ENCODE measurements around the gene PDGFC.
"Not testable (repeated sequence)": the region's sequence is repeated elsewhere in the genome, so short reads cannot be mapped to it uniquely, and the experiment has no call there.

The PDGFC gene

DNA sequence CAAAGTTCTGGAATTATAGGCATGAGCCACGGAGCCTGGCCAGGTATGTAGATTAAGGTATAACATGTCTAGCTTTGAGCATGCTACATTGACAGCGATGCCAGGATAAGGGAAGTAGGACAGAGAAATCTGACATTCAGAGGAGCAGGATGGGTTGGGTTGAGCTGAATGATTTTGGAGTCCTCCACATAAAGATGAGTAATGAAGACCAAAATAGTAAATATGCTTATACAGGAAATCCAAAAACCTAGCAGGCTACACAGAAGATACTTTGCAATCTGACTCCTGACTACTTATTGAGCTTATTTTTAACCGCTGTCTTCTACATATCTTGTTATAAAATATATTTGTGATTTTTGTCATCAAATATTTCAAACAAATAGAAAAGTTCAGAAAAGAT is 69.7 kb downstream of the PDGFC start:
- DNase-seq (ENCODE audit: low read depth) = no peak

DNA sequence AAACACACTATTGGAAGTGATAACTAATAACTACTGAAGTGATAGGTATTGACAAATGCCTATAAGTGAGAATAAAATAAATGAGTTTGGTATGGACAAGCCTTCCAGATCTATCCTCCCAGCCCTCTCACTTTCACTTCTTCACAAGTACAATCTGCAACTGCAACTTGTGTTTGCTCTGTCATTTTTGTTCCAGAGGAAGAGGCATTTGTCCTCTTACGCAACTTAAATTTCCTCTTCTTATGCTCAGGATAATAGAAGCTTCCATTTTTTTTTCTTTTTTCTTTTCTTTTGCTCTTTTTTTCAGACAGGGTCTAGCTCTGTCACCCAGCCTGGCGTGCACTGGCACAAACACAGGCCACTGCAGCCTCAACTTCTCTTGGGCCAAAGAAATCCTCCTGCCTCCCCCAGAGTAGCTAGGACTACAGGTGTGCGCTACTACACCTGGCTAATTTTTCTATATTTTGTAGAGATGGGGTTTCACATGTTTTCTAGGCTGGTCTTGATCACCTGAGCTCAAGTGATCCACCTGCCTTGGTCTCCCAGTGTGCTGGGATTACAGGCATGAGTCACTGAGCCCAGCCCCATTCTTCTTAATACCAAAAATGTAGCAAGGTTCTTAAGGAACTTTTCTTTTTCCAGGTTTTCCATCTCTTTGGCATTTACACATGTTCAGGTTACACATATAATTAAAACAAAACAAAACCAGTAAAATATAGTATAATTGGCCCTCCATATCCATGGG is 73.1 kb downstream of the PDGFC start:
- no peak for DNase-seq (ENCODE audit: low read depth)

DNA sequence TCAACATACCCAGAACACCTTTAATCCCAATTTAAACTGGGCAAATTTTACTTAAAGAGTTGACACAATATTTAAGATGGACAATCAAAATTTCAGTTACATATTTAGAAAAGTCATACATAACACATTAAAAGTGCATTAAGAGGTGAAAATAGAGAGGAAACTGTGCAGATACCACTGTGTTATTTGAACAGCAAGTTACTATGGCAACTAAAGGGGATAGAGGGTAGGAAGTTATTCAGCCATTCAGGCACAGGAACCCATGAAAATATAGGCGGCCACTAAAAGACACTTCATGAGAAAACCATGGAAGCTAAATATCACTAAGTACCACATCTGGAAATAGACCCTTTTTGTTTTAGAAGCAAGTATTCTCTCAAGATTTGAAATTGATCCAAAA is 75.1 kb downstream of the PDGFC start:
- DNase-seq (ENCODE audit: low read depth) = no peak

DNA sequence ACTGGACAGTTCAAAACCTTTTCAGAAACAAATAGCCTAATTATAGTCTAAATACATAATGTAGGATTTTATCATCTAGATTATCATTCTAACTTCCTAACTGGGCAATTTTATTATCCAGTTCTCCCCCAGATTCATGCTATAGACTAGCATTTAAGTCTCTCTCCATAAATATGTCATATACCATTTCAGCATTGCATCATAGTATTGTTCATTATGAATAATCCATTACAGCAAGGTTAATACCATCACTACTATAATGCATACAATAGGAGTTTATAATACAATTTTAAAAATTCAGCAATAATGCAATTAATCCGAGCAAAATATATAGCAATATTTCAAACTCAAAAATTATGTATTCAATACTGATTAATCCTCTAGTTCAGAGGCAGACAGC is 77.4 kb downstream of the PDGFC start:
- no peak for DNase-seq (ENCODE audit: low read depth)

DNA sequence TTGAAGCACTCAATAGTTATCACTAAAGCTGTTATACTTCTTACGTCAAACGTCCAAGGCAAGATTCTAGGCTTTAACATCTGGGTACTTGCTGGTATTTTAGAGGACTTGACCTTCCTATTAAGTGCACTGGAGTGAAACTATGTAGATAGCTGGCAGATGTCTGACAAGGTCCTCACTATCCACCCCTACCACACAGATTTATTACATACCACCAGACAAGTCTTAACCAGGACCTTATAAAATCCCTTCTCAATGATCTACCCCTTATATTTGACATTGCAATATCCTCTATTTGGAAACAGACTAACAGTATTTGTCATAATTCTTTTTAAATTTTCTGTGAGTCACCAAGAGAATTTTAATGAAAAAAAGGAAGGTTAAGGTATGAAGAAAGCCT is 78.8 kb downstream of the PDGFC start:
- no peak for DNase-seq (ENCODE audit: low read depth)

DNA sequence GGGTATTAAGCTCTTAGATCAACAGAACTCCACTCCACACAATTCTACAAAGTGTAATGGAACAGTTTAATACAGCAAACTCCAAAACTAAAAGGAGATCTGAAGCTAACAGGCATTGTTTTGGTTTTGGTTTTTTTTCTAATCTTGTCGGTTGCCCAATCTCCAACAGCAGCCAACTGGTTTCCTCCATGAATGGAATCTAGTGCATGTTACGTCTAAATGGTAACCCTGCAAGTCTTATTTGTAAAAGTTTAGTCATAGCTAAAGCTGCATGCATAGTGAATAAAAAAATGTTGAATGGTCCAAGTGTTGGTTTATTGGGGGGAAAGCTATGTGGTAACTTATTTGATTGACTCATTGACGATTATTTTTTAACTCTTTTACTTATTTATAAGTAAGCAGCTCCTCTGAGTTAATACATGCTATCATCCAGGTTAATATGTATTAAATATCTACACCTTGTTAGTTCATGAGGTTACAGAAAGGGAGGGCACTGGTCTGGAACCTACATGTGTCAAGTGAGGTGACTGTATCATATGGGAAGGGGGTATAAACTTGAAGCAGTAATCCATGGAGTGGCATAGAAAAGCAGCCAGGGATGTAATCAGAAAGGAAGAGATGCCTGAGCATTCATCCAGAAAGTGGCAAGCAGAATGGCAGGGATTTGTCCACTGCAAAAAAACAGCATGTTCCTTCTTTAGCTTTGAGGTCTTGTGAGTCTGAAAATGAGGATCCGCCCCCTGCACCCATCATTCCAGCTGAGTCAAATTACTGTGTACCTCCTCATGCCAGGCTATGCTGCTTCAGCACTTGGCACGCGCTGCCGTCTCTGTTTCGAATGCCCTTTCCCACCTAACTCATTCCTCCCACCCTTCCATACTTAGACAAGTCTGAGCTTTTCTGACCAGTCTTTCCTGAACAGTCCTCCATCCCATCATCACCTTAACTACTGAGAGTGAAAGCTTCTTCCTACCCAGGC is 81.7 kb downstream of the PDGFC start:
- DNase-seq (ENCODE audit: low read depth) = no peak

DNA sequence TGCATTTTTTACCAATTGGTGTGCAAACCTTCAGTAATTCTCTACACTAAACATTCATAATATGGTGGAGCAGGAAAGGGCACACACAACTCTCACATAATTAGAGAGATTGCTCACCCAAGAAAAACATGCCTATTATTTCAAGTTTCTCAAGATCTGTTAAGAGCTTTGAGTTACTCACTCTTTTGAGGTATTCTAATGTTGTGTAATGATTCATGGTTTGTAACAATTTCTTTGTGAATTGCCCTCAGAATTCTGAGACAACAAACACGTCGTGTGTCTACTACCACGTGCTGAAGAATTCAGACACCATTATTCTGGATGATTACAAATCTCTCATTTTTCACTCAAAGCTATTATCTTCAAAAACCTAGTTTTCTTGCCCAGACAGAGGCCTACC is 82.8 kb downstream of the PDGFC start:
- DNase-seq (ENCODE audit: low read depth) = no peak

DNA sequence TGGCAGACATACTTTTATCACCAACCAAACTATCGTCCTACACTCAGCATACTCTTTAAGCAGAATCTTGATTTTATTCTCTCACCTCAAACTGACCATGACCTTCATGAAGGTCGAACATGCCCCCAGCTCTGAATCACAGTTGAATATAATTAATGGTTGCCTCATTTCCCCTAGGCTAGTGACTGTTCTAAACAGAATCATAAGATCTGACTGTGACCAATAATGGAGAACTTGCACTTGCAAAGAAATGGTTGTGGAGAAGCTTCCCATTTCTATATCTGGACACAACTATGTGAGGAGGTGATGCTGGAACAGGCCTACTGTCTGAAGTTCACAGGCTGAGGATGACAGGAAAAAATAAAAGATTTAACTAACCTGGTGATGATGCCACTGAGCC is 85.1 kb downstream of the PDGFC start:
- no peak for DNase-seq (ENCODE audit: low read depth)

DNA sequence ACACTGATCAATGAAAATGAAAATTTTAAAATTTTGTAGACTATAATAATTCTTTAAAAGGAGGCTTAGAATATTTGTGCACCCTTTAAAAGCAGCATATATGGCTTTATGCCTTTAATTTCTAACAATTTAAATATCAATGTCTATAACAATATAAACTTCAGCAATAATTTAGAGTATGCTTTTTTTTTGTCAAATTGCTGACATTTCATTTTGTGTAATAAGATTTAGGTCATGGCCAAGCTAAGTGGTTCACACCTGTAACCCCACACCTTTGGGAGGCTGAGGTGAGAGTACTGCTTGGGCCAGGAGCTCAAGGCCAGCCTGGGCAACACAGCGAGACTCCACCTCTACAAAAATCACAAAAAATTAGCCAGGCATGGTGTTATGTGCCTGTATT is 86.2 kb downstream of the PDGFC start:
- DNase-seq (ENCODE audit: low read depth) = no peak

DNA sequence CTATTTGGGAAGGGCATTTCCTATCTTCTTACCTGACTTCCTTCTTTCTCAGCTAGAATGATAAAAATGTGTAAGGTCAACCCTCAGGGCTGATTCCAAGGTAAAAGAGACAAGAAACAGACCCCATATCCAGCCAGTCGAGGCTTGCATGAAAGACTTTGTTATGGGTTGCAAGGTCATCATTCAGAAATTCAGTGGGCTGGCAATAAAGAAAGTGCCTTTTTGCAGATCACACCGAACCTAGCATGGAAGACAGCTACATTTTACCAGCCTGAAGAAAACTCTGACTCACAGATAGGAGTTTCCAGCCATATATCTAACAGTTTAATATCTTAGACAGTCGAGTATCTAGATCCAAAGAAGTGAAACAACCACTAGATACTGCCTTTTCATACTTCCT is 87.4 kb downstream of the PDGFC start:
- no peak for DNase-seq (ENCODE audit: low read depth)

DNA sequence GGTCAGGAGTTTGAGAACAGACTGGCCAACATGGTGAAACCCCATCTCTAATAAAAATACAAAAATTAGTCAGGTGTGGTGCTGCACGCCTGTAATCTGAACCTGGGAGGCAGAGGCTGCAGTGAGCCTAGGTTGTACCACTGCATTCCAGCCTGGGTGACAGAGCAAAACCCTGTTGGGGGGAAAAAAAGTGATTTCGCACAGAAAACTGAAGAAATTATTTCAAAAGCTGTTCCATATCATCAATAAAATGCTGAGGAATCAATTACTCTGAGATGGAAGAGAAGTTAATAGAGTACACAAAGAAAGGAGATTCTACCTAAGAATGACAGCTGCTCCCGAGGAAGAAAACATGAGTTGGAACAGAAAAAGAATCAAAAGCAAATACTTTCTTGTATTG is 95.9 kb downstream of the PDGFC start:
- no peak for DNase-seq (ENCODE audit: low read depth)

DNA sequence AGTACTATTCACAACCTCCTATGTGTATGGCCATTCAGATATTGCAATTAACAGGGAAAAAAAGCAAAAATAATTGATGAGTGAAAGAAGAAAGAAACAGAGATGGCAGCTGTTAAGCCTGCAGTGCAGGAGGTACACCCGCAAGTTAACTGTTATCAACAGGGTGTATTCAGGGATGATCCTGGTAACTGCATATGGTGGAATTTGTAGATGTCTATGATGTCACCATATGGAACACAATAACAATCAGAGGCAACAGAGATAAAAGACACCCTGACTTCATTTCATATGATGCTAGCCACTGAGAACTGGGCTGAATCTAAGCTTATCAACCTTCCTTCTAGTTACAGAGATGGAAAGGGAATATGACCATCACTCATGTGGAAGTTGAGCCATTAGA is 96.5 kb downstream of the PDGFC start:
- no peak for DNase-seq (ENCODE audit: low read depth)

DNA sequence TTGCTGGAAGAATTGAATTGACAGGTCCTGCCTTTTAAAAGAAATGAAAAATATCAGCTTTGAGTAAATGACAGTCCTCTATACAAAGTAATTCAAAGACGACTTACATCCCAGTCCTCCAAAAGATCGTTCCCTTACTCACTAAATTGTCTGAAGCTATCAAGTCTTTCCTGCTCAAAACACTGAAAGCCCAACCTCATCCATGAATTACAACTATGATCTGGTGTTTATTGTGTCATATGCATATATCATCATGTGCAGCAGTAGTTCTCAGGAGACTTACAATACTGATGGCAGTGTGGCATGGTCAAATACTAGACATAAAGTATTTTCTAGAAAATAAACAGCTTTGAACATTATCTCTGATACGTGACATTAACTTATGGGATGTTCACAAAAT is 97.8 kb downstream of the PDGFC start:
- no peak for DNase-seq (ENCODE audit: low read depth)

DNA sequence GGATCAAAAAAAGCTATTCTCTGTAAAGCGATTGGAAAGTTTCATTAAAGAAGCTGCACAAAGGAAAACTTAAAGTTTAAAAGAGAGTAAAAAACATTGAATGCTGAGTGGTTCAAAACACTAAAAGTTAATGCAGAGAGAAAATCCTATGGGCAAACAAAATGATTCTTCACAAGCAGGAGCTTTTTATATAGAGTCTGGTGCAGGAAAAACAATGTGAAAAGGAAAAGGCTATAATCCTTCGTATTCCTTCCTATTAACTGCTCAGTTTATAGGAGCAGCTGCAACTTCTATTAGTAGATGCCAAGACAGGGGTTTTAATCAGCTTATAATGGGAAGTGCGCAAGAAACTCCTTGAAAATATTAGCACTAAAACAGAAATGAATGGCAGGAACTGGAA is 100.7 kb downstream of the PDGFC start:
- DNase-seq (ENCODE audit: low read depth) = no peak

DNA sequence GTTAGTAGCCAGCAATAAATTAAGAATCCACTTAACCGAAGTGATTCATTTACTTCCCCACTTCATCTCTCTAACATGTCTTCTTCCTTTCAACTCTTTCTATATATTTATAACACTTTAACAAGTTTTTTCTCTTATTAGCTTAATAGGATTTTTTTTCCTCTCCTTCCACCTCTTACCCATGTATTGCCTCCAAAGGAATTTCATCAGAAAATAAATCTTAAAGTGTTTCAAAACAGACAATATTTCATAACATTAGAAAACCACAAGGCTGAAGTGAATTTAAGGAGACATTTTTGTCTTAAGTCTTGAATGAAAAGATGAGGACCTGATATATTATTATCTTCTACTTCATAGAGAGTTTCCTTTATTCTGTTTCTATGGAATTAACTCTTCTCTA is 101.5 kb downstream of the PDGFC start:
- no peak for DNase-seq (ENCODE audit: low read depth)

DNA sequence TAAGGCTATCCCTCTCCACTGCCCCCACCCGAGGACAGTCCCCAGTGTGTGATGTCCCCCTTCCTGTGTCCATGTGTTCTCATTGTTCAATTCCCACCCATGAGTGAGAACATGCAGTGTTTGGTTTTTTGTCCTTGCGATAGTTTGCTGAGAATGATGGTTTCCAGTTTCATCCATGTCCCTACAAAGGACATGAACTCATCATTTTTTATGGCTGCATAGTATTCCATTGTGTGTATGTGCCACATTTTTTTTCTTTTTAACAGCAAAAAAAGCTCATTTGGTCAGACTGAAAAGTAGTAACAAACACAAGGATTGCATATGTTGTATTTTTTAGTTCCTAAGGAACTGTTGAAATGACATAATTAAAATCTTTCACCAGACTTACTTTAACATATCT is 105.5 kb downstream of the PDGFC start:
- not testable (repeated sequence) for DNase-seq (ENCODE audit: low read depth)

DNA sequence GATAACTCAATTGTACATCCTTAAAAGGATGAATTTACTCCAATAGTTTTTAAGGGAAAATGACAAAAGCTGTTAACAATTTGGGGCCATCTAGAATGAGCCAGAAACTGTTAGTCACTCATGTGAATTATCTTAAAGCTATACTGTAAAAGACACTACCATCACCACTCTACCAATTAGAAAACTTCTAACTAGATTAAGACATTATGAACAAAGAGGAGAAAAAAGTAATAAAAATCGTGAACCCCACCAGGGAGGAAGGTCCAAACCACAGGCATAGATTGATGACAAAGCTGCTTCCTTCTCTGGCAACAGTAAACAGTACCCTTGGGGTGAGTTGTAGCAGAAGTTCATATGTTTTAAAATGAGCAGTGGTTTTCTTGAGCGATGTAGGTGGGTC is 106.1 kb downstream of the PDGFC start:
- DNase-seq (ENCODE audit: low read depth) = no peak

DNA sequence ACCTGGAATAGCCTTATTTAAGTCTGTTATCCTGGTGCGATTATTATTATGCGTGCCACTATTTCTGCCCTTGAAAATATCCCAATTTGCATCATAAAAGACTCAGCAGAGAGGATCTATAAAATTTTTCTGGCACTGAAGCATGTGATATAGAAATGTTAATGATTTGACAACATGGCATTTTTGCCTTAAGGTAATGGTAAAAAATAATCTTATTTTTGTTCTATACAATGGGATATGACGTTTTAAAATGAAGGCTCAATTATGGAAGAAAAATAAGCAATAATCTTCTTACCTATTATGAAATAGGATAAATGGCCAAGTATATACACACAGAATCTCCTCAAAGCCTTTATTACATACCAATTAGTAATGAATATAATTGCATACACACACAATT is 113.5 kb downstream of the PDGFC start:
- DNase-seq (ENCODE audit: low read depth) = no peak

DNA sequence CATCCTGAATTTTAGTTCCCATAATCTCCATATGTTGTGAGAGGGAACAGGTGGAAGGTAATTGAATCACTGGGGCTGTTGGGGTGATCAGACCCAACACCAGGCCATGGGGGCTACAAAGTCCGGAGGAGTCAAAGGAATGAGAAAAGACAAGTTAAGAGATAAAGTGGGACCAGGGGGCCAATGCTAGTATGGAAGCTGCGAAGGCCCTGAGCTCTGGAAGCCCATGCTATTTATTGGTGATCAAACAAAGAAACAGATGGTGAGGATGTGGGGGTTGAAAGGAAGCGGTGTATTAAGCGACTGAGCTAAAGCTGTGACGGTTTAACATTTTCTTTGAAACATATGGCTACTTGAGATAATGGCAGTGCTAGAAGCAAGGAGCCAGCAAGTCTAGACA is 132.8 kb downstream of the PDGFC start:
- DNase-seq (ENCODE audit: low read depth) = no peak

DNA sequence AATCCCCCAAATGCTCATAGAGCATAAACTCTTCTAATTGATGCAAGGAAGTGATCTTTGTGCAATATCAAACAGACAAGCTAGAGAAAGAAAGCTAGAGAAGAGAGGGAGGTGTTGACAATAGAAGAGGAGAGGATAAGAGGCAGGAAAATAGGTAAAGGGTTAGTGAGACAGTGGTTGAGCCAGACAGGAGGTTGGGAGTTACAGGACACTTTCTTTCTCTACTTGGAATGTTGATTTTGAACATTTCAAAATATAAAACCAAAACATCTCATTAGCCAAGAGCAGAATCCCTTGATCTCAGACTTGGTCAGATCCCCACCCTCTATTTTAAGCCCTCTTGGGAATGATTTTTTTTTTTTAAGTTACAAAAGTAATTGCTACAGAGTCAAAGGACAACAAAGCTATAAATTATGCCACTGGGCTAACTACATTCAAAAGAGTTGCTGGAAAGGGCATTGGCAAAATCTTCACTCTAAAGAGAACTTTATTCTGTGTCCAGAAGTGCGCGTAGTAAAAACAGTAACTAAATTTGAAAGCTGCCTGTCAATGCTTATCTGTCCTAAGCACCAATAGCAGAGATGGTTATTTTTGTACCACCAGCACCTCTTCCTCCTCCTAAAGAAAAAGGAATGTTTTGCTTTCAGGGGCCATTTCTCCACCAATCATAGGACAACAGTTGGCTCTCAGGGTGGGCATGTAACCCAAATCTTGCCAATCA is 133.8 kb downstream of the PDGFC start:
- DNase-seq (ENCODE audit: low read depth) = no peak

DNA sequence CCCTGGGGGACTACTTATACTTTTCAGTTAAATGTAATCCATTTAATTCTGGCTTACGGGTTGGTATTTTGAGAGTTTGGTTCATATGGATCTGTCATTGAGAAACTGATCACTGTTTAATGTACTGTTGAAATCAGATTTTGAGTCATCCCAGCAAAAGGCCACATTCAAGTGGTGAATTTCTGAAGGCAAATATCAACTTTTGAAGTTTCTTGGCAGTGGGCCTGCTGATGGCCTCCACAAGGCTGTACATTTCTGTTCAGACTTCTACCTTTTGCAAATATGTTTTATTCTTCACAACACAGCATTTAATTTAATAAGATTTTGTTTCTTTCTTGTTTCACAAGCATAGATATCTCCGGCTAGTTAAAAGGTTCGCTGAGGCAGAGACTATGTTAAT is 138.7 kb downstream of the PDGFC start:
- no peak for DNase-seq (ENCODE audit: low read depth)

DNA sequence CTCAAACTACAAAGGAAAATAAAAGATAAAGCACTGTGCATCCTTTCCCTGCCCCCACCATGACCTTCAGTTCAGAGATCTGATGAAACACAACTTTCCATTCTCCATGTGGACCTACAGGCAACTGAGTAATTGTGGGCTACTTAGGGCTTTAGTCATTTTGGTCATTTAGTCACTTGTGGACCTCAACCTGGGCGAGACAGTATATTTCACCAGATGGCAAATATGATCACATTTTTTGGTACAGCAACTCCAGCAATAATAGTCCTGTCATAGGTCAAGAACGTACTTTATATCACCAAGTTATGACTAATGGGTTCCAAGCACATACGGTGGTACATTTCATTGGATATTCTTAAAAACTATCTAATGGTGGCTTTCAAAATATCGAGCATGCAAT is 141.2 kb downstream of the PDGFC start:
- DNase-seq (ENCODE audit: low read depth) = no peak

All from activated T-cell treated with anti-CD3 and anti-CD28 coated beads for 1 hour (primary cell).